Testis (tissue), 3 donors: Measurements from ENCODE around the gene RSPH4A. TPM values are rescaled to one million over a fixed set of nuclear protein-coding genes. Genes with fewer than 3 reads are reported as not detected.
"Not testable (repeated sequence)": the region's sequence is repeated elsewhere in the genome, so short reads cannot be mapped to it uniquely, and the experiment has no call there.

Source experiments
- DNase-seq: peaks from one replicate; pipeline ENCODE4 v3.0.0-alpha.2; 2019
- H3K27ac ChIP-seq, 2 donors: fragments of 200-600 bp; sonication (generic); one replicate each; pipeline ENCODE4 v1.5.1; 2019
- H3K27me3 ChIP-seq: fragments of 200-600 bp; sonication (generic); one replicate; pipeline ENCODE4 v1.5.1; 2019
- H3K36me3 ChIP-seq: fragments of 200-600 bp; sonication (generic); one replicate; pipeline ENCODE4 v1.5.1; 2017; ENCODE audit warnings: low read depth; ENCODE audit errors: missing control alignments
- H3K4me1 ChIP-seq: fragments of 200-600 bp; sonication (generic); one replicate; pipeline ENCODE4 v1.5.1; 2019
- H3K4me3 ChIP-seq, 2 donors: fragments of 200-600 bp; sonication (generic); one replicate each; pipeline ENCODE4 v1.5.1; 2017 to 2019
- H3K9me3 ChIP-seq: fragments of 200-600 bp; sonication (generic); one replicate; pipeline ENCODE4 v1.5.1; 2017
- POLR2A ChIP-seq: fragments of 450-650 bp; IDR thresholded peaks from one replicate; pipeline ENCODE4 v1.6.1; 2017; ENCODE audit warnings: antibody characterized with exemption, mild to moderate bottlenecking, moderate library complexity
- WGBS, 2 donors: methylation state at CpG; one replicate each; pipeline ENCODE4 v1.1.5; 2018; 5-methylcytosine and 5-hydroxymethylcytosine counted together
- intact Hi-C: fragments of 100-400 bp; cut with DNase I; formaldehyde crosslinking; loops from one replicate; pipeline ENCODE4 v1.15.1; 2023; ENCODE audit warnings: low total_unique reads
- polyA plus RNA-seq: library from polyadenylated mRNA; stranded (reverse); fragments of 350-450 nt; fragmentation: Illumina TruSeq; extraction: RNeasy Lipid Tissue Mini Kit (QIAGEN cat#74804); gene quantifications from one replicate; pipeline ENCODE4 v1.2.3, GENCODE V29; 2014; ENCODE audit warnings: low read depth, low replicate concordance; ENCODE audit not compliant: insufficient read depth
- total RNA-seq, 2 donors: library from RNA; depleted of rRNA; stranded (reverse); fragments of >200 nt; gene quantifications; one replicate each; pipeline ENCODE4 v1.2.3, GENCODE V29; 2016
- TF ChIP-seq, protein P1 (sequence below), 3 experiments: fragments of 450-650 bp in 2 of 3; fragments of 200-600 bp in 1 of 3; sonication (generic) in 1 of 3; IDR thresholded peaks; one replicate each; pipeline ENCODE4 v1.5.1; 2016 to 2019; ENCODE audit warnings: antibody characterized with exemption in 3 of 3, mild to moderate bottlenecking in 2 of 3, moderate library complexity in 1 of 3

RSPH4A gene
- total and polyA plus RNA-seq, 3 donors from 2014 or later = 2.1 to 8.1 (median 5.2) TPM

DNA sequence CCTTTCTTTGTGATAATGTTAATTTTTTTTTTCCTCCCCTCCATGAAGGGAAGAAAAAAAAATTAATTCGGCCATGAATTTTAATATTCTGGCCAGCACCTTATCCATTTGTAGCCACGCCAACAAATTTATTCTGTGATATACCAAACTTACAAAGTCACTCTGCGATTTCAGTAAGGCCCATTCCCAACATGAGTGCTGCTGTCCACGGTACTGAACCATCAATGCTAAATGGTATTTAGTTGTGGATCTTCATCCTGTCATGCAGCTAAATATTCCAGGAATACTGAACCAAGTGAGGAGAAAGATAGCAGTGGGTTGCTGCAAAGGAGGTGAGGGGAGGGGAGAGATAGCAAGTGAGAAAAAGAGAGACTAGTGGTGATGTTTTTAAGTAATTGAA, 19.5 kb upstream of the RSPH4A start:
- Histone ChIP-seq H3K27ac (no peak overlapping the region), H3K36me3 (no peaks in the 10 kb centered on the region), H3K4me1 (no peaks in the 10 kb centered on the region), H3K9me3 (no peaks in the 10 kb centered on the region), H3K27me3 (no peaks in the 10 kb centered on the region), H3K4me3 (no peak overlapping the region)
- intact Hi-C loops = no loop called here
- TF ChIP-seq, protein P1, sequence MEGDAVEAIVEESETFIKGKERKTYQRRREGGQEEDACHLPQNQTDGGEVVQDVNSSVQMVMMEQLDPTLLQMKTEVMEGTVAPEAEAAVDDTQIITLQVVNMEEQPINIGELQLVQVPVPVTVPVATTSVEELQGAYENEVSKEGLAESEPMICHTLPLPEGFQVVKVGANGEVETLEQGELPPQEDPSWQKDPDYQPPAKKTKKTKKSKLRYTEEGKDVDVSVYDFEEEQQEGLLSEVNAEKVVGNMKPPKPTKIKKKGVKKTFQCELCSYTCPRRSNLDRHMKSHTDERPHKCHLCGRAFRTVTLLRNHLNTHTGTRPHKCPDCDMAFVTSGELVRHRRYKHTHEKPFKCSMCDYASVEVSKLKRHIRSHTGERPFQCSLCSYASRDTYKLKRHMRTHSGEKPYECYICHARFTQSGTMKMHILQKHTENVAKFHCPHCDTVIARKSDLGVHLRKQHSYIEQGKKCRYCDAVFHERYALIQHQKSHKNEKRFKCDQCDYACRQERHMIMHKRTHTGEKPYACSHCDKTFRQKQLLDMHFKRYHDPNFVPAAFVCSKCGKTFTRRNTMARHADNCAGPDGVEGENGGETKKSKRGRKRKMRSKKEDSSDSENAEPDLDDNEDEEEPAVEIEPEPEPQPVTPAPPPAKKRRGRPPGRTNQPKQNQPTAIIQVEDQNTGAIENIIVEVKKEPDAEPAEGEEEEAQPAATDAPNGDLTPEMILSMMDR (IDR thresholded peaks at IDR 0.05) = no peak
- TF ChIP-seq POLR2A = no peak
- WGBS, 2 donors = 78 to 80% methylated on average over 4 of the region's 4 CpGs
- no peak for DNase-seq

DNA sequence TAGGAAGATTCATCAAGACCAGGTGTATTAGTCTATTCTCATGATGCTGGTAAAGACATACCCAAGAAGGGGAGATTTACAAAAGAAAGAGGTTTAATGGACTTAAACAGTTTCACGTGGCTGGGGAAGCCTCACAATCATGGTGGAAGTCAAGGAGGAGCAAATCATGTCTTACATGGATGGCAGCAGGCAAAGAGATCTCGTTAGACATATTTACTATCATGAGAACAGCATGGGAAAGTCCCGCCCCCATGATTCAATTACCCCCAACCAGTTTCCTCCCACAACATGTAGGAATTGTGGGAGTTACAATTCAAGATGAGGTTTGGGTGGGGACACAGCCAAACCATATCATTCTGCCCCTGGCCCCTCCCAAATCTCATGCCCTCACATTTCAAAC, 12.4 kb upstream of the RSPH4A start:
- H3K27me3 ChIP-seq, H3K9me3 ChIP-seq, H3K27ac ChIP-seq, DNase-seq, intact Hi-C loops, H3K36me3 ChIP-seq, H3K4me1 ChIP-seq, H3K4me3 ChIP-seq: not testable (repeated sequence)
- WGBS, 2 donors = 82 to 95% methylated on average over 3 of the region's 3 CpGs

DNA sequence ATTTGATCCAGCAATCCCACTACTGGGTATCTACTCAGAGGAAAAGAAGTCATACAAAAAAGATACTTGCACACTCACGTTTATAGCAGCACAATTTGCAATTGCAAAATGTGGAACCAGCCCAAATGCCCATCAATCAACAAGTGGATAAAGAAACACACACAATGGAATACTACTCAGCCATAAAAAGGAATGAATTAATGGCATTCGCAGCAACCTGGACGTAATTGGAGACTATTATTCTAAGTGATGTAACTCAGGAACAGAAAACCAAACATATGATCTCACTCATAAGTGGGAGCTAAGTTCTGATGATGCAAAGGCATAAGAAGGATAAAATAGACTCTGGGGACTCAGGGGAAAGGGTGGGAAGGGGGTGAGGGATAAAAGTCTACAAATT, 11.4 kb upstream of the RSPH4A start:
- DNase-seq, H3K4me1 ChIP-seq, H3K9me3 ChIP-seq, H3K27me3 ChIP-seq, H3K27ac ChIP-seq, H3K4me3 ChIP-seq, intact Hi-C loops, H3K36me3 ChIP-seq: not testable (repeated sequence)
- 90 to 95% methylated on average over 3 of the region's 3 CpGs for WGBS, 2 donors

DNA sequence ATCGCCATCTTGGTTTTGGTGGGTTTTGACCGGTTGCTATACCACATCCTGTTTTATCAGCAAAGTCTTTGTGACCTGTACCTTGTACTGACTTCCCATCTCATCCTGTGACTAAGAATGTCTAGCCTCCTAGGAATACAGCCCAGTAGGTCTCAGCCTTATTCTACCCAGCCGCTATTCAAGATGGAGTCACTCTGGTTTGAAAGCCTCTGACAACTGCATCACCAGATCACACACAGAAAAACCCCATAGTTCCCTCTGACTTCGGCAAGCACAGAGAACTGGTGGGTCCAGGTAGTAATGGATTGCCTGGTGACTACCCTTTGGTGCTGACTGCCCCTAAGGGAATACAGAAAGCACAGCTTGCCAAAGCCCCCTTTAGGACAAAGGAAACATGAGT, 10.3 kb upstream of the RSPH4A start:
- 95 to 97% methylated on average over 4 of the region's 4 CpGs for WGBS, 2 donors

DNA sequence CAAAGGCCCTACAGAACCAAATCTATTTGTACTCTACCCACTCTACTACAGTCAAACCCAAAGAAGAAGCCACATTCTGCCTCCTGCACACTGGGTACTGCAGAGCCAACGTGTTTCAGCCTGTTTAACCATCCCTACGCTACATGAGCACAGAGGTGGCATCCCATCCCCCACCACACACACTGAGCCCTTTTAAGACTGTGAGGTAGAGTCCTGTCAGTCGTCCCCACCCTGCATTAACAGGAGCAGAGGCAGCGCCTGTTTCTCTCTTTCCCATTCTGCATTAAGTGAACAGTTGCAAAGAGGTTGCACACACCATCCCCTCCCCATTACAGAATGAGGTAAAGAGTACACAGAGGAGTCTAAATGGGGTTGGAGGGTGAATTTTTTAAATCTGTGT, 5.2 kb upstream of the RSPH4A start:
- Histone ChIP-seq H3K4me3 (no peak overlapping the region), H3K36me3 (no peaks in the 10 kb centered on the region), H3K27ac (no peak overlapping the region), H3K27me3 (no peaks in the 10 kb centered on the region), H3K4me1 (no peaks in the 10 kb centered on the region), H3K9me3 (no peaks in the 10 kb centered on the region)
- DNase-seq = no peak
- intact Hi-C loops = no loop called here
- 68 to 85% methylated on average over 4 of the region's 4 CpGs for WGBS, 2 donors
- TF ChIP-seq, protein P1 (IDR thresholded peaks at IDR 0.05) = no peak
- TF ChIP-seq POLR2A = no peak

More for the DNA sequence above, 10.3 kb upstream of the RSPH4A start:
- no peak overlapping the region for H3K27ac ChIP-seq
- H3K4me1 ChIP-seq = no peaks in the 10 kb centered on the region
- no peaks in the 10 kb centered on the region for H3K9me3 ChIP-seq
- H3K4me3 ChIP-seq = no peak overlapping the region
- TF ChIP-seq POLR2A = no peak
- TF ChIP-seq, protein P1 (IDR thresholded peaks at IDR 0.05) = no peak
- intact Hi-C loops = no loop called here
- H3K36me3 ChIP-seq = no peaks in the 10 kb centered on the region
- no peak for DNase-seq
- no peaks in the 10 kb centered on the region for H3K27me3 ChIP-seq

DNA sequence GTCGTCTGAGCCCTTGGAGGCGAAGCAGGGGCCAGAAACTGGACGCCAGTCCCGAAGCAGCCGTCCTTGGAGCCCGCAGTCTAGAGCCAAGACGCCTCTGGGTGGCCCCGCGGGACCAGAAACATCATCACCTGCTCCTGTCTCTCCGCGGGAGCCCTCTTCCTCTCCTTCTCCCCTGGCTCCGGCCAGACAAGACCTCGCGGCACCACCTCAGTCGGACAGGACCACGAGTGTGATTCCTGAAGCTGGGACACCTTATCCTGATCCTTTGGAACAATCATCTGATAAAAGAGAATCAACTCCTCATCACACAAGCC, 416 bp downstream of the RSPH4A start:
- intact Hi-C loops = no loop called here
- Histone ChIP-seq H3K27ac (no peak overlapping the region), H3K36me3 (no peaks in the 10 kb centered on the region), H3K4me3 (peak overlapping the region; percentile 57 to 67), H3K9me3 (no peaks in the 10 kb centered on the region), H3K27me3 (no peaks in the 10 kb centered on the region), H3K4me1 (peaks cover 6% of the 10 kb centered on the region)
- 0% methylated on average over 16 of the region's 16 CpGs for WGBS, 2 donors
- peak; percentile 23 for DNase-seq
- TF ChIP-seq POLR2A = no peak
- TF ChIP-seq, protein P1 (IDR thresholded peaks at IDR 0.05) = no peak
